Tibial nerve (tissue), 4 donors: ENCODE data around the gene OCRL. TPM values are rescaled to one million over a fixed set of nuclear protein-coding genes. Genes with fewer than 3 reads are reported as not detected.

Source experiments
- DNase-seq, 2 donors: peaks; one replicate each; pipeline ENCODE4 v3.0.0-alpha.2; 2019; ENCODE audit warnings: low spot score in 2 of 2
- H3K27ac ChIP-seq, 4 donors: fragments of 200-600 bp; sonication (generic) in 3 of 4; one replicate each; pipeline ENCODE4 v1.5.1; 2017 to 2019; ENCODE audit warnings: mild to moderate bottlenecking in 1 of 4
- H3K27me3 ChIP-seq, 2 donors: fragments of 200-600 bp; sonication (generic) in 1 of 2; one replicate each; pipeline versions ENCODE4 v1.5.1 to v1.6.0; 2017 to 2019
- H3K36me3 ChIP-seq, 3 donors: fragments of 200-600 bp; sonication (generic); one replicate each; pipeline ENCODE4 v1.5.1; 2018 to 2019
- H3K4me1 ChIP-seq, 4 donors: fragments of 200-600 bp; sonication (generic) in 3 of 4; one replicate each; pipeline ENCODE4 v1.5.1; 2017 to 2019
- H3K4me3 ChIP-seq, 4 donors: fragments of 200-600 bp; sonication (generic) in 3 of 4; one replicate each; pipeline ENCODE4 v1.5.1; 2017 to 2019; ENCODE audit warnings: mild to moderate bottlenecking in 1 of 4, moderate library complexity in 1 of 4
- H3K9me3 ChIP-seq, 4 donors: fragments of 200-600 bp; sonication (generic) in 3 of 4; one replicate each; pipeline ENCODE4 v1.5.1; 2017 to 2019
- CTCF ChIP-seq, 5 experiments: fragments of 200-600 bp in 3 of 5; fragments of 450-650 bp in 2 of 5; sonication (generic) in 3 of 5; IDR thresholded peaks; one replicate each; pipeline ENCODE4 v1.5.1; 2016 to 2019; ENCODE audit warnings: antibody characterized with exemption in 5 of 5, mild to moderate bottlenecking in 3 of 5, moderate library complexity in 2 of 5
- EP300 ChIP-seq, 2 donors: sonication (generic); formaldehyde crosslinking; IDR thresholded peaks; one replicate each; pipeline ENCODE4 v1.6.1; 2017; ENCODE audit warnings: antibody characterized with exemption in 2 of 2, mild to moderate bottlenecking in 1 of 2
- POLR2A ChIP-seq, 2 donors: fragments of 450-650 bp; IDR thresholded peaks; one replicate each; pipeline ENCODE4 v1.6.1; 2017; ENCODE audit warnings: antibody characterized with exemption in 2 of 2, mild to moderate bottlenecking in 2 of 2, moderate library complexity in 2 of 2
- WGBS, 2 donors: methylation state at CpG; one replicate each; pipeline ENCODE4 v1.1.5; 2018; 5-methylcytosine and 5-hydroxymethylcytosine counted together
- total RNA-seq, 4 donors: library from RNA; depleted of rRNA; stranded (reverse); fragments of >200 nt; gene quantifications; one replicate each; pipeline ENCODE4 v1.1.0, GENCODE V29; 2016

The OCRL gene
- total RNA-seq, 4 donors from 2014 or later: 14.7 to 23.0 (median 22.6) TPM

GRCh38 chrX:129496625-129497024 lies 43.4 kb upstream of the OCRL start:
- Histone ChIP-seq H3K4me3 (no peak overlapping the region), H3K27ac (no peak overlapping the region), H3K4me1 (no peaks in the 10 kb centered on the region), H3K27me3 (no peaks in the 10 kb centered on the region), H3K36me3 (peaks cover 0 to 13% (median 0%) of the 10 kb centered on the region in 3 donors), H3K9me3 (no peaks in the 10 kb centered on the region)
- no peak for DNase-seq
- 82 to 95% methylated on average over 6 of the region's 6 CpGs for WGBS, 2 donors
- TF ChIP-seq EP300 (IDR thresholded peaks at IDR 0.05) (no peak), POLR2A (IDR thresholded peaks at IDR 0.05) (no peak), CTCF (IDR thresholded peaks at IDR 0.05) (no peak)

GRCh38 chrX:129497146-129497843 lies 42.8 kb upstream of the OCRL start:
- Histone ChIP-seq H3K4me3 (no peak overlapping the region), H3K27me3 (no peaks in the 10 kb centered on the region), H3K27ac (no peak overlapping the region), H3K4me1 (no peaks in the 10 kb centered on the region), H3K36me3 (peaks cover 0 to 20% (median 0%) of the 10 kb centered on the region in 3 donors), H3K9me3 (no peaks in the 10 kb centered on the region)
- TF ChIP-seq POLR2A (IDR thresholded peaks at IDR 0.05) (no peak), EP300 (IDR thresholded peaks at IDR 0.05) (no peak), CTCF (IDR thresholded peaks at IDR 0.05) (no peak)
- no peak for DNase-seq
- 63 to 68% methylated on average over 3 of the region's 3 CpGs for WGBS, 2 donors

- no peak for TF ChIP-seq POLR2A (IDR thresholded peaks at IDR 0.05)
- Histone ChIP-seq H3K4me3 (no peak overlapping the region), H3K27me3 (no peaks in the 10 kb centered on the region), H3K36me3 (peaks cover 0 to 25% (median 0%) of the 10 kb centered on the region in 3 donors), H3K27ac (no peak overlapping the region), H3K9me3 (no peaks in the 10 kb centered on the region), H3K4me1 (no peaks in the 10 kb centered on the region)
- no peak for DNase-seq
- WGBS, 2 donors: 56 to 66% methylated on average over 7 of the region's 7 CpGs
Measured at GRCh38 chrX:129510331-129510730, 29.7 kb upstream of the OCRL start.

GRCh38 chrX:129511689-129512088 lies 28.4 kb upstream of the OCRL start:
- whole genome bisulfite sequencing, 2 donors: 66 to 78% methylated on average over 5 of the region's 5 CpGs
- H3K9me3 ChIP-seq: no peaks in the 10 kb centered on the region
- no peaks in the 10 kb centered on the region for H3K4me1 ChIP-seq
- no peak for DNase-seq
- TF ChIP-seq EP300 (IDR thresholded peaks at IDR 0.05): no peak
- TF ChIP-seq POLR2A (IDR thresholded peaks at IDR 0.05): no peak
- TF ChIP-seq CTCF (IDR thresholded peaks at IDR 0.05): no peak
- H3K36me3 ChIP-seq: peaks cover 0 to 20% (median 0%) of the 10 kb centered on the region in 3 donors
- no peaks in the 10 kb centered on the region for H3K27me3 ChIP-seq
- no peak overlapping the region for H3K4me3 ChIP-seq
- H3K27ac ChIP-seq: no peak overlapping the region

- no peak overlapping the region for H3K4me3 ChIP-seq
- H3K36me3 ChIP-seq: peaks cover 0 to 18% (median 0%) of the 10 kb centered on the region in 3 donors
- H3K4me1 ChIP-seq: no peaks in the 10 kb centered on the region
- H3K27ac ChIP-seq: no peak overlapping the region
- H3K27me3 ChIP-seq: no peaks in the 10 kb centered on the region
- WGBS, 2 donors: 88 to 100% methylated on average over 2 of the region's 2 CpGs
- H3K9me3 ChIP-seq: no peaks in the 10 kb centered on the region
- no peak for DNase-seq
- TF ChIP-seq POLR2A (IDR thresholded peaks at IDR 0.05) (no peak), CTCF (IDR thresholded peaks at IDR 0.05) (no peak), EP300 (IDR thresholded peaks at IDR 0.05) (no peak)
Measured at GRCh38 chrX:129512409-129512808, 27.6 kb upstream of the OCRL start.
